ENCODE measurements around the gene FHIT. TPM values are rescaled to one million over a fixed set of nuclear protein-coding genes. Genes with fewer than 3 reads are reported as not detected.

Gene FHIT
- total and polyA plus RNA-seq, 7 donors = 0.98 to 10.4 (median 4.0) TPM

- DNase-seq (no peak), ATAC-seq (no peak)
- no peak for TF ChIP-seq CTCF (IDR thresholded peaks at IDR 0.05)
- H3K4me3 ChIP-seq = no peak overlapping the region
- H3K9me3 ChIP-seq = no peaks in the 10 kb centered on the region
- no peaks in the 10 kb centered on the region for H3K4me1 ChIP-seq
- 74 to 90% (median 76%) methylated on average over 5 of the region's 5 CpGs for WGBS, 3 donors
- no peaks in the 10 kb centered on the region for H3K36me3 ChIP-seq (ENCODE audit: insufficient read depth in 1 of 2, low read depth in 1 of 2)
- no peak overlapping the region for H3K27ac ChIP-seq
- intact Hi-C loops (cut with DNase I) = no loop called here
- no peaks in the 10 kb centered on the region for H3K27me3 ChIP-seq (ENCODE audit: insufficient read depth in 3 of 3, low read length in 2 of 3)
Measured at GRCh38 chr3:59949311-59949710, 1301.9 kb downstream of the FHIT start.

- Histone ChIP-seq H3K4me1 (no peaks in the 10 kb centered on the region), H3K36me3 (ENCODE audit: insufficient read depth in 1 of 2, low read depth in 1 of 2) (no peaks in the 10 kb centered on the region), H3K27ac (no peak overlapping the region), H3K4me3 (no peak overlapping the region), H3K27me3 (ENCODE audit: insufficient read depth in 3 of 3, low read length in 2 of 3) (no peaks in the 10 kb centered on the region), H3K9me3 (no peaks in the 10 kb centered on the region)
- TF ChIP-seq CTCF (IDR thresholded peaks at IDR 0.05) = no peak
- 18 to 29% (median 19%) methylated on average over 1 of the region's 1 CpG for WGBS, 3 donors
- DNase-seq = no peak
- intact Hi-C loops (cut with DNase I) = no loop called here
- no peak for ATAC-seq
Measured at GRCh38 chr3:59946401-59946800, 1304.9 kb downstream of the FHIT start.

- Histone ChIP-seq H3K4me3 (no peak overlapping the region), H3K9me3 (no peaks in the 10 kb centered on the region), H3K27me3 (ENCODE audit: insufficient read depth in 3 of 3, low read length in 2 of 3) (no peaks in the 10 kb centered on the region), H3K27ac (no peak overlapping the region), H3K4me1 (no peaks in the 10 kb centered on the region), H3K36me3 (ENCODE audit: insufficient read depth in 1 of 2, low read depth in 1 of 2) (no peaks in the 10 kb centered on the region)
- WGBS, 3 donors = 89 to 94% (median 90%) methylated on average over 3 of the region's 3 CpGs
- intact Hi-C loops (cut with DNase I) = no loop called here
- no peak for TF ChIP-seq CTCF (IDR thresholded peaks at IDR 0.05)
- DNase-seq = no peak
- no peak for ATAC-seq
Measured at GRCh38 chr3:59940718-59941117, 1310.5 kb downstream of the FHIT start.

GRCh38 chr3:59939826-59940426, 1311.3 kb downstream of the FHIT start:
- ATAC-seq = no peak

More at GRCh38 chr3:59939826-59940426, 1311.3 kb downstream of the FHIT start:
- 89 to 95% (median 92%) methylated on average over 4 of the region's 4 CpGs for WGBS, 3 donors
- intact Hi-C loops (cut with DNase I) = no loop called here
- Histone ChIP-seq H3K4me3 (no peak overlapping the region), H3K27me3 (ENCODE audit: insufficient read depth in 3 of 3, low read length in 2 of 3) (no peaks in the 10 kb centered on the region), H3K4me1 (no peaks in the 10 kb centered on the region), H3K27ac (no peak overlapping the region), H3K9me3 (no peaks in the 10 kb centered on the region), H3K36me3 (ENCODE audit: insufficient read depth in 1 of 2, low read depth in 1 of 2) (no peaks in the 10 kb centered on the region)
- TF ChIP-seq CTCF (IDR thresholded peaks at IDR 0.05) = no peak
- DNase-seq = no peak

All from psoas muscle (tissue), 8 donors.